ENCODE results near the gene DUOXA1. TPM values are rescaled to one million over a fixed set of nuclear protein-coding genes. Genes with fewer than 3 reads are reported as not detected.

Gene DUOXA1
- total RNA-seq, 1 donor from 2014 or later = not detected

- TF ChIP-seq EZH2 (IDR thresholded peaks at IDR 0.05) (no peak), EZH2phosphoT487 (IDR thresholded peaks at IDR 0.05) (no peak), CTCF (IDR thresholded peaks at IDR 0.05) (no peak)
- Histone ChIP-seq H3K4me1 (no peaks in the 10 kb centered on the region), H3K9ac (no peak overlapping the region), H3K4me3 (no peak overlapping the region), H3K36me3 (no peaks in the 10 kb centered on the region), H3K27me3 (peaks cover 35% of the 10 kb centered on the region), H3K9me3 (ENCODE audit: low read depth) (no peaks in the 10 kb centered on the region), H2AFZ (replicated peaks) (no peak overlapping the region), H3K79me2 (ENCODE audit: low read depth) (no peaks in the 10 kb centered on the region), H3K27ac (no peak overlapping the region), H3K4me2 (no peak overlapping the region), H4K20me1 (ENCODE audit: low read depth) (no peaks in the 10 kb centered on the region), H3F3A (ENCODE audit: low read depth) (no peaks in the 10 kb centered on the region)
- H3K9me3 Mint-ChIP-seq = peaks cover 4% of the 10 kb centered on the region
- H3K27ac Mint-ChIP-seq = no peak overlapping the region
- peaks cover 4% of the 10 kb centered on the region for H3K4me1 Mint-ChIP-seq
- H3K27me3 Mint-ChIP-seq (ENCODE audit: insufficient read depth, low read depth) = peaks cover 19% of the 10 kb centered on the region
- peaks cover 2% of the 10 kb centered on the region for H3K36me3 Mint-ChIP-seq
- no peak for DNase-seq (ENCODE audit: low spot score)
- H3K4me3 Mint-ChIP-seq = no peak overlapping the region
These were observed 9.4 kb upstream of the DUOXA1 start for GRCh38 chr15:45138814-45139765.

GRCh38 chr15:45137703-45138102 is 8.0 kb upstream of the DUOXA1 start:
- Mint-ChIP-seq H3K9me3 (peaks cover 4% of the 10 kb centered on the region), H3K4me3 (peak overlapping the region; percentile 59), H3K27me3 (ENCODE audit: insufficient read depth, low read depth) (peaks cover 33% of the 10 kb centered on the region), H3K4me1 (peaks cover 4% of the 10 kb centered on the region), H3K36me3 (peaks cover 2% of the 10 kb centered on the region), H3K27ac (no peak overlapping the region)
- H4K20me1 ChIP-seq (ENCODE audit: low read depth) = no peaks in the 10 kb centered on the region
- peaks cover 48% of the 10 kb centered on the region for H3K27me3 ChIP-seq
- TF ChIP-seq CTCF (IDR thresholded peaks at IDR 0.05) = no peak
- no peak for TF ChIP-seq EZH2phosphoT487 (IDR thresholded peaks at IDR 0.05)
- TF ChIP-seq EZH2 (IDR thresholded peaks at IDR 0.05) = no peak
- no peak for DNase-seq (ENCODE audit: low spot score)
- H3K27ac ChIP-seq = no peak overlapping the region
- H3K79me2 ChIP-seq (ENCODE audit: low read depth) = no peaks in the 10 kb centered on the region
- H3K4me2 ChIP-seq = no peak overlapping the region
- H3F3A ChIP-seq (ENCODE audit: low read depth) = no peaks in the 10 kb centered on the region
- H3K4me3 ChIP-seq = no peak overlapping the region
- no peak overlapping the region for H3K9ac ChIP-seq
- H3K4me1 ChIP-seq = no peaks in the 10 kb centered on the region
- H2AFZ ChIP-seq (replicated peaks) = no peak overlapping the region
- no peaks in the 10 kb centered on the region for H3K36me3 ChIP-seq
- H3K9me3 ChIP-seq (ENCODE audit: low read depth) = no peaks in the 10 kb centered on the region

GRCh38 chr15:45136378-45136764 is 6.7 kb upstream of the DUOXA1 start:
- H3K27me3 ChIP-seq = peaks cover 62% of the 10 kb centered on the region
- H3K79me2 ChIP-seq (ENCODE audit: low read depth) = no peaks in the 10 kb centered on the region
- no peaks in the 10 kb centered on the region for H3K36me3 ChIP-seq
- H3K4me2 ChIP-seq = peak overlapping the region; percentile 15
- H4K20me1 ChIP-seq (ENCODE audit: low read depth) = no peaks in the 10 kb centered on the region
- no peaks in the 10 kb centered on the region for H3K4me1 ChIP-seq
- TF ChIP-seq CTCF (IDR thresholded peaks at IDR 0.05) = peak; percentile 50
- no peak for TF ChIP-seq EZH2 (IDR thresholded peaks at IDR 0.05)
- H3K36me3 Mint-ChIP-seq = peaks cover 2% of the 10 kb centered on the region
- peaks cover 4% of the 10 kb centered on the region for H3K4me1 Mint-ChIP-seq
- no peak overlapping the region for H3K9ac ChIP-seq
- H3K27ac Mint-ChIP-seq = no peak overlapping the region
- DNase-seq (ENCODE audit: low spot score) = peak; percentile 57
- H2AFZ ChIP-seq (replicated peaks) = no peak overlapping the region
- no peaks in the 10 kb centered on the region for H3F3A ChIP-seq (ENCODE audit: low read depth)
- peaks cover 43% of the 10 kb centered on the region for H3K27me3 Mint-ChIP-seq (ENCODE audit: insufficient read depth, low read depth)
- H3K27ac ChIP-seq = no peak overlapping the region
- H3K4me3 Mint-ChIP-seq = no peak overlapping the region
- H3K9me3 Mint-ChIP-seq = peaks cover 4% of the 10 kb centered on the region
- H3K9me3 ChIP-seq (ENCODE audit: low read depth) = no peaks in the 10 kb centered on the region
- H3K4me3 ChIP-seq = no peak overlapping the region
